Stimulated activated CD4-positive, alpha-beta T cell treated with anti-CD3 and anti-CD28 coated beads, TNF-alpha, amount 100 ng/mL, for 24 hours (primary cell): ENCODE results near the gene CST7.
"Not testable (repeated sequence)": the region's sequence is repeated elsewhere in the genome, so short reads cannot be mapped to it uniquely, and the experiment has no call there.

ENCODE experiments used
- DNase-seq, 3 experiments: peaks; one replicate each; pipeline ENCODE4 v3.0.0-alpha.2; 2020; ENCODE audit warnings: low read depth in 3 of 3

Gene CST7

GRCh38 chr20:24986436-24987015 is 37.5 kb downstream of the CST7 start:
- DNase-seq, result no peak

DNA sequence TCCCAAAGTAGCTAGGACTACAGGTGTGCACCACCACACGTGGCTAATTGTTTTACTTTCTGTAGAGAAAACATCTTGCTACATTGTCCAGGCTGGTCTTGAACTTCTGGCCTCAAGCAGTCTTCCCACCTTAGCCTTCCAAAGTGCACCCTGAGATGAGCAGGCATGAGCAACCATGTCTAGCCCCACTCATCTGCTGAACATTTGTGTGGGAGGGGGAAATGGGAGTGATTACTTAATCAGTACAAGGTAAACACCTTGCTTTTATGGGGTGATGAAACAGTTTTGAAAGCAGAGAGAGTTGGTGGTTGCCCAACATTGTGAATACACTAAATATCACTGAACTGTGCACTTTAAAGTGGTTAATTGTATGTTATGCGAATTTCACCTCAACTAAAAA is 38.2 kb downstream of the CST7 start:
- DNase-seq, result no peak

GRCh38 chr20:24987873-24988835 is 39.1 kb downstream of the CST7 start:
- no peak for DNase-seq

- no peak for DNase-seq
Measured at GRCh38 chr20:24989162-24989561, 40.1 kb downstream of the CST7 start.

DNA sequence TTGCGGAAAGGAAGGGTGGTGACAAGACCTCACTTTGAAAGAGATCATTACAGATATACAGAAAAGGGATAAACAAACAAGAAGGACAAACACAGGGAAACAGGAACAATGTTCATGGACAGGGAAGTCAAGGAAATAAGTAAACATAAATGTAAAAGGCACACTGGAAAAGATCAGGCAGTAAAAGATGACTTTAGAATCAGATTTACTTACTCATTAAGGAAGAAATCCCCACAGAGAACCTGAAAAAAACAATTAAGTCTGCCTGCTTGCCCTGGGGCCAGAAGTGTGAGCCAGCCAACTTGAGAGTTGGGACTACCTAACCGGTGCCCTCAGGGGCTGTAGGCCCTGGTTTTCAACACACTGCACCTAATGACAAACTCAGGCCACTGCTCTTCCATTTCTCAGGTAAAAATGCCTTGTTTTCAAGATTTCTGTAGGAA is 41.8 kb downstream of the CST7 start:
- DNase-seq, result no peak

DNA sequence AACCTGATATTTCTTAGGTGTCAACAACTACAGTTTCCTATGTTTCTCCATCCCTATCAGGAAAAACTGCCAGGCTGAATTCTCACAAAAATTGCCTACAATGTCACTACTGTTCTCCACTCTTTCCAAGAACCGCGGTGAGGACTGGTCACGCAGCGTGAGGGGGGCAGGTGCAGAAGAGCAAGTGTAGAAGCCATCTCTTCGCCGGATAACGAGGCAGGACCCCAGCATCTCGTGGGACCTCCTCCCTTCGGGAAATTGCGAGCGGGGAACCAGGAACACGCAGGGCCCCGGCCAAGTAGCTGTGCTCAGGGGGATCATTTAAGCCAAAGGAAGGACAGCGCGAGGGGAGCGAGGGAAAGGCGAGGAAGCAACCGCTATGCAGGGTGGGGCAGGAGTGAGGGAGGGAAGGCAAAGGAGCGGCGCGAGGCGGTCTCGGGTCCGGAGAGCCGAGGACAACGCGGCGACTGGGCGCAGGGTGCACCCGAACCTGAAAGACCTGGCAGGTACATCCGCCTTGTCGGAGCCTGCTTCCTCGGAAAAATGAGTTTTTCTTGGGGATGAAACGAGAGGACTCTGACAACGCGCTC is 42.9 kb downstream of the CST7 start:
- DNase-seq, result peak in 1 of 3 experiments; percentile 21

DNA sequence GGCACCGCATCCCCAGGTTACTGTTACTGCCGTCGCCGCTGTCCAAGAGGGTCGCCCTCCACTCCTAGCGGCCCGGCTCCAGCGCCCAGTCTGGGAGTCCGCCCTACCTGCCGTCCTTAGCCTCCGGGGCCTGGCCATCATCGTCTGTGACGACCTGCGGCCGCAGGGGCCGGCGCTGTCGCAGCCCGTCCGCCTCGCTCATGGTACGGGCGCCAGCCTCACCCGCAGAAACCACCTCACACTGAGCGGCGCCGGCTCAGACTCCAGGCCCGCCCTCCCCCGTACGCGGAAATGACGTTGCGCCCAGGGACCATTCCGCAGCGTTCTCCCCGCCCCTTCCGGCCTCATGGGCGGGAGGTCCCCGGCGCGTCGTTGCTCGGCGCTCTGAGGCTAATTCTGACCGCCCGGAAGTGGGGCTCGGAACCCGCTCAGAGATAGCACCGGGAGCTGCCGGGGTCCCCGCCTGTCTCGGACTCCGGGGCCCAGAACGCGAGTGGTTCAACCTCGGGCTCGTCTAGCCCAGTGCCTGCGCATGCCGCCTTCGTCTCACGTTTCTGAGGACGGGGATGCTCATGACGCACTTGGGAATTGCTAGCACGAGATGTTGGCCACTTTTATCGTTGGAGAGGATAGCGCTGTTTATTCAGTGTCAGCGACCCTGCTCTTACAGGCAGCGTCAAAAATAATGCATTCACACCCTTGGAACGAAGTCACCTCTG is 43.6 kb downstream of the CST7 start, which contains the start of gene APMAP:
APMAP (minus strand) TSS at position 265 of the 719 bp plus-strand sequence; CDS start at position 202, 63 bp downstream.
- peak; percentile 95 to 96 (median 95) for DNase-seq

DNA sequence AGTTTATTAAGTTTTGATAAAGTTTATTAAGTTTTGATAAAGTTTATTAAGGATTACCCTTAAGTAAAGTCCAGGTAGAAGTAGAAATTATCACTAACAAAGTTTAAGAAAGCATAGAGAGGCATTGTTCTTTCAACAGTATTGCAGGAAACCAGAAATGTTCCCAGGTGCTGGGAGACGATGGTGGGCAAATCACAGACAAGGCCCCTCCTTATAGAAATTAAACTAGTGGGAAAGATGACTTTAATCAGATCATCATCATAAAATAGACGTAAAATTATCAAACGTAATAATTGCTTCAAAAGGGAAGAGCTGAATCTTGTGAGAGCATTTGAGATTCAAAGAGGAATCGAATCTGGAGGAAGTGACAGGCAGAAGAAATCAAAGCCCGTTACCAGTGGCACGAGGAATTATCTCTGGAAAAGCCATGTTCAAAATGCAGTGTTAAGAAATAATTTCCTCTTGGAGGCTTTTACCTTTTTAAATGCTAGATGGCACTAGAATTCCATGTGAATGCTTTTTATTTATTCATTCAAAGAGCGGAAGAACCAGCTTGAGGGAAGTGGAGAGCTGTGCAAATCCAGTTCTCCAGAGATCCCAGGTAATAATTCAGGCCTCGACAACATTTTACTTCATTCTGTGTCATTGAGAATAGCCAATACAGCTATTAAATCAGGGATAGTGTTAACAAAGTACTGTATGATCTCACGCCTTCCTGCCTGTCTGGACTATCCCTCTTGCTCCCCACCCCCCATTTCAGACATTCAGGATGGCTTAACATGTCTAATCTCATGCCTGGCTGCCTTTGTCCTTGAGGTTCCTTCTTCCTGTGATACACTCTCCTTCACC is 44.5 kb downstream of the CST7 start:
- no peak for DNase-seq

DNA sequence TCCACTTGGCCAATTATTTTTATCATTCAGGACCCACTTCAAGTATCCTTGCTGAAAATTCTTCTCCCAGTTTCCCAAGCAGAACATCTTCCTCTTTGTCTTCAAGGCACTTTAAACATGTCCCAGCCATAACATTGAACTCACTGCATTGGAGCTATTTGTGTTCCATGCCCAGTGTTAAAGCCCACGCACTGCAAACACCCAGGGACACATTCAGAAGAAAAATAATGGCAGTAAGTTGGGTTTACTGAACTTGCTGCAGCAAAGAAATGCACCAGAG is 45.1 kb downstream of the CST7 start:
- no peak for DNase-seq

GRCh38 chr20:24994470-24995368 is 45.6 kb downstream of the CST7 start:
- peak; percentile 66 to 79 (median 77) for DNase-seq

DNA sequence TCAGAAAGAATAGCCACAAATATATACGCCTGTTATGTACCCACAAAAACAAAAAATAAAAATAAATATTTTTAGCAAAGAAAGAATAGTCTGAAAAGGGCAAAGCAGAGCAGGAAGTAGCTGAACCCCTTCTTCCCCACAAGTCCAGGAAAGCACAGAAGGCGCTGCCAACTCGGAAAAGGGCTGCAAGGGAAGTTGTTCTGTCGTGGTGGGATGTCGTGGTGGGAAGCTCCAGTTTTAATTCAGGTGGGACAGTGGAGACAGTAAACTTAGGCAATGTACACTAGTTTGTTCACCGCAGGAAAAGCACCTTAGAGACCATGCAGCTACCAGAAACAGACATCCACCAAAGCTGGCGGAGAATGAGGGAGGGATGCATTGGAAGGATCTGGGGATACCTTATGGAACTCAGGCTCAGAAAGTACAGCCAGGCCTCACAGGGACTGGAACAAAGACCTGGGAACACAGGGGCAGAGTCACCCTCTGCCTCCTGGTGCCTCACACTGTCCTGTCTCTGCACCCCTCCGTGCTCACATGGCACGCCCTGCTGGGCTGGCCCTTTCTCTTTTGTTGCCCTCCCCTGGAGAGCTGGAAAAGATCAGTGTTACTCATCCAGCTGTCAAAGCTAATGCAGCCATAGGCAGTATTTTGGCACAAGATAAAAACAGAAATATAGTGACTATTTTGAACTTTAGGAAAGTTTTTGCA is 46.8 kb downstream of the CST7 start:
- DNase-seq, result no peak

DNA sequence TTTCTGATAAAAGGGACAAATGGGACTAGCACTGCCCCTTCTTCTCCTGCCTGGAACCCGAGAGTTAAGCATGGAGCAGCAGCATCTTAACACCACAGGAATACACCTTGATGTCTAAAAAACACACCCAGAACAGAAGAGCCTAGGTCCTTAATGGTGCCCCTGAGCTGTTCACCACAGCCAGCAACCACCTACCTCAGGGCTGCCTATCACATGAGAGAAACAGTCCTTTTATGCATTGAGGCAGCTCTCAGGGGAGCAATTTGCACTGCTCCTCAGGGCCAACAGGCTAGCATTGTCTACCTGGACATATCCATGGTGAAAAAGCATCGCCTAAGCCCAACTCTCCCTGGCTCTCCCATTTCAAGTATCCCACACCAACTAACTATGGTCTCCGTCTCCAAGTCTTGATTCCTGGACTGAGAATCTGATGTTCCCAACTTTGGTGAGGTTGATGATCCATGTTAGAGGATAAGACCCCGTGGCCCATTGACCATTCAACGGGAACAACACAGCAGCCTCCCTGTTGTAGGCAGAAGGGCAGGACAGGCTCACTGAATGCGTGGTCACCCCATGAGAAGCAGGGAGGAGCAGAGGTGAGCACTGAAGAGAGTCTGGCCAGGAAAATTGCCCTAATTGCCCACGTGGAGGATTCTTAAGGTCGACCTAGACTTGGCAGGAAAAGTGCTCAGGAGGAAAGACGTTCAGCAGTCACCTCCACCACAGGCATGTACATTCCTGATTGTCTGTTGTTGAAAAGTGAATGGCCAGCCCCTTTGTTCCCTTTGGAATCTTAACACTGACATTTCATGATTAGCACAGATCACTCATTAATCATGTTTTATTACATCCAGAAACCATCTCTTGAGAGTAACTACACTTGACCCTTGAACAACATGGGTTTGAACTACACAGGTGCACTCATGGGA is 47.6 kb downstream of the CST7 start:
- DNase-seq, result no peak

GRCh38 chr20:24998121-24998520 is 49.1 kb downstream of the CST7 start:
- DNase-seq, result no peak

- no peak for DNase-seq
Measured at GRCh38 chr20:24998631-24999445, 49.8 kb downstream of the CST7 start.

DNA sequence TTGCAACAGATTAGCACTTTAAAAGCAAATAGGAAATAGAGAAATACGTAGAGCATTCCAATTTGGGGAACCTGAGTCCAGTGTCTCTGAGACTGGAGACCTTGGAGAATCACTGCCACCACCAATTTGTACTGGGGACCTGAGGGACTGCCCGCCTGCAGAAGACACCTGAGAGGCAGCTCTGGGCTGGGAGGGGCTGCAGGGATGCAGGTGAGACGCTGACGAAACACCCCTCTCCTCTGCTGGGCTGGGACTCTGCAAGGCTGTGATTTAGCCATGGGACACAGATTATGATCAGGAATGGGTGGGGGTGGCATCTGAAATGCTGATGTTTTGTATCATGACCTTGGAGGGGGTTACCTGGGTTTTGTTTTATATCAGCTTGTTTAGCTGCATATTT is 50.5 kb downstream of the CST7 start:
- no peak for DNase-seq

- no peak for DNase-seq
Measured at GRCh38 chr20:25000268-25000801, 51.3 kb downstream of the CST7 start.

- DNase-seq, result not testable (repeated sequence)
Measured at GRCh38 chr20:25001323-25001722, 52.3 kb downstream of the CST7 start.
